Gastrocnemius medialis (tissue), 4 donors: Measurements from ENCODE around the gene HHATL. TPM values are rescaled to one million over a fixed set of nuclear protein-coding genes. Genes with fewer than 3 reads are reported as not detected.
A peak's percentile ranks its signal among the peaks of the same experiment; 100 is the strongest.

Experiments used
- ATAC-seq, 2 donors: fragments of 150-250 bp; one replicate each; pipeline ENCODE4 v1.9.1; 2016
- DNase-seq, 2 donors: peaks; one replicate each; pipeline ENCODE4 v3.0.0-alpha.2; 2019
- H3K27ac ChIP-seq, 4 donors: fragments of 200-600 bp; sonication (generic); 1 replicate in 1 of 4; 2 replicates in 3 of 4; pipeline ENCODE4 v1.5.1; 2016 to 2018; ENCODE audit warnings: mild to moderate bottlenecking in 2 of 4, moderate library complexity in 1 of 4
- H3K27me3 ChIP-seq, 3 donors: fragments of 200-600 bp; sonication (generic) in 2 of 3; 1 replicate in 1 of 3; 2 replicates in 2 of 3; pipeline versions ENCODE4 v1.5.1 to v1.6.0; 2016 to 2019; ENCODE audit warnings: mild to moderate bottlenecking in 1 of 3, moderate library complexity in 1 of 3
- H3K36me3 ChIP-seq, 2 donors: fragments of 200-600 bp; sonication (generic) in 1 of 2; one replicate each; pipeline ENCODE4 v1.5.1; 2017 to 2018
- H3K4me1 ChIP-seq, 2 donors: fragments of 200-600 bp; sonication (generic) in 1 of 2; one replicate each; pipeline ENCODE4 v1.5.1; 2016 to 2017; ENCODE audit warnings: mild to moderate bottlenecking in 2 of 2
- H3K4me3 ChIP-seq, 4 donors: fragments of 200-600 bp; sonication (generic) in 3 of 4; 1 replicate in 1 of 4; 2 replicates in 3 of 4; pipeline ENCODE4 v1.5.1; 2016 to 2019; ENCODE audit warnings: mild to moderate bottlenecking in 2 of 4
- H3K9me3 ChIP-seq, 3 donors: fragments of 200-600 bp; sonication (generic) in 2 of 3; 1 replicate in 1 of 3; 2 replicates in 2 of 3; pipeline ENCODE4 v1.5.1; 2016 to 2019
- POLR2A ChIP-seq, 2 donors: fragments of 450-650 bp; IDR thresholded peaks; one replicate each; pipeline ENCODE4 v1.6.1; 2017; ENCODE audit warnings: antibody characterized with exemption in 2 of 2, mild to moderate bottlenecking in 2 of 2, moderate library complexity in 2 of 2
- in situ Hi-C, 4 donors: fragments of 200-750 bp; cut with MboI; loops; one replicate each; pipeline versions ENCODE4 v1.15.0 to v1.8.0; 2017; ENCODE audit warnings: low sequenced_read_pairs in 4 of 4
- intact Hi-C: fragments of 100-400 bp; cut with DNase I; formaldehyde crosslinking; loops from one replicate; pipeline ENCODE4 v1.15.1; 2023; ENCODE audit warnings: low total_unique reads
- total RNA-seq, 4 donors: library from RNA; depleted of rRNA; stranded (reverse); fragments of >200 nt; gene quantifications; one replicate each; pipeline versions ENCODE4 v1.1.0 to v1.2.3, GENCODE V29; 2016
- TF ChIP-seq, protein P1 (sequence below), 5 experiments: fragments of 450-650 bp in 3 of 5; fragments of 200-600 bp in 2 of 5; sonication (generic) in 2 of 5; IDR thresholded peaks in 4 of 5; conservative IDR thresholded peaks in 1 of 5; 1 replicate in 4 of 5; 2 replicates in 1 of 5; pipeline ENCODE4 v1.5.1; 2016 to 2019; ENCODE audit warnings: antibody characterized with exemption in 5 of 5, mild to moderate bottlenecking in 3 of 5, moderate library complexity in 3 of 5

HHATL gene
- total RNA-seq, 4 donors from 2014 or later, result 78.0 to 309 (median 164) TPM

- no peaks in the 10 kb centered on the region for H3K36me3 ChIP-seq
- H3K9me3 ChIP-seq, result no peaks in the 10 kb centered on the region
- DNase-seq (no peak), ATAC-seq (no peak)
- no peak overlapping the region for H3K4me3 ChIP-seq
- intact Hi-C loops (no loop called here), in situ Hi-C loops (no loop called here)
- no peaks in the 10 kb centered on the region for H3K27me3 ChIP-seq
- peaks cover 26 to 33% of the 10 kb centered on the region in 2 donors for H3K4me1 ChIP-seq
- H3K27ac ChIP-seq, result no peak overlapping the region
- TF ChIP-seq, protein P1, sequence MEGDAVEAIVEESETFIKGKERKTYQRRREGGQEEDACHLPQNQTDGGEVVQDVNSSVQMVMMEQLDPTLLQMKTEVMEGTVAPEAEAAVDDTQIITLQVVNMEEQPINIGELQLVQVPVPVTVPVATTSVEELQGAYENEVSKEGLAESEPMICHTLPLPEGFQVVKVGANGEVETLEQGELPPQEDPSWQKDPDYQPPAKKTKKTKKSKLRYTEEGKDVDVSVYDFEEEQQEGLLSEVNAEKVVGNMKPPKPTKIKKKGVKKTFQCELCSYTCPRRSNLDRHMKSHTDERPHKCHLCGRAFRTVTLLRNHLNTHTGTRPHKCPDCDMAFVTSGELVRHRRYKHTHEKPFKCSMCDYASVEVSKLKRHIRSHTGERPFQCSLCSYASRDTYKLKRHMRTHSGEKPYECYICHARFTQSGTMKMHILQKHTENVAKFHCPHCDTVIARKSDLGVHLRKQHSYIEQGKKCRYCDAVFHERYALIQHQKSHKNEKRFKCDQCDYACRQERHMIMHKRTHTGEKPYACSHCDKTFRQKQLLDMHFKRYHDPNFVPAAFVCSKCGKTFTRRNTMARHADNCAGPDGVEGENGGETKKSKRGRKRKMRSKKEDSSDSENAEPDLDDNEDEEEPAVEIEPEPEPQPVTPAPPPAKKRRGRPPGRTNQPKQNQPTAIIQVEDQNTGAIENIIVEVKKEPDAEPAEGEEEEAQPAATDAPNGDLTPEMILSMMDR (IDR thresholded peaks at IDR 0.05 in 4 of 5, conservative IDR thresholded peaks at IDR 0.05 in 1 of 5), result no peak
- TF ChIP-seq POLR2A (IDR thresholded peaks at IDR 0.05), result no peak
These were observed 32.5 kb downstream of the HHATL start for GRCh38 chr3:42670051-42670576.

DNA sequence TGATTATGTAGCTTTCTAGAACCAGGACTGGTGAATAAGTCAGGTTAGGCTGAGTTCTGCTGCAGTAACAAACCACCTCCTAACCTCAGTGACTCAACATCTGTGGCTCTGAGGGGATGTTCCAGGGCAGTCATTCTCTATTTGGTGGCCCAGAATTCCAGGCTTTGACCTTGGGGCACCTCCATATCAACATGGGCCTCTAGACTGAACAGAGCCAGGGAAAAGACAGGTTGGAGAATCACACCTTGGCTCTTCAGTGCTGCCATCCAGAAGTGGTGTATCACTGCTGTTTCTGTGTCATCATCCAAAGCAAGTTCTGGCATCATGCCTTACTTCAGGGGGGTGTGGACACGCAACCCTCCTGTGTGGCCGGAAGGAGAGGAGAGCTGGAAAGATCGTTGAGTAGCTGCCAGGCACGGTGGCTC lies 33.8 kb downstream of the HHATL start:
- in situ Hi-C loops, result no loop called here
- DNase-seq (peak in 1 of 2 donors; percentile 47), ATAC-seq (peak in 1 of 2 donors; percentile 18)
- H3K4me3 ChIP-seq, result no peak overlapping the region
- H3K27ac ChIP-seq, result peak overlapping the region in 2 of 4 donors; percentile 74 to 83
- peaks cover 26 to 33% of the 10 kb centered on the region in 2 donors for H3K4me1 ChIP-seq
- H3K36me3 ChIP-seq, result no peaks in the 10 kb centered on the region
- H3K27me3 ChIP-seq, result no peaks in the 10 kb centered on the region
- intact Hi-C loops, result no loop called here
- no peaks in the 10 kb centered on the region for H3K9me3 ChIP-seq
- TF ChIP-seq POLR2A (IDR thresholded peaks at IDR 0.05), result no peak
- TF ChIP-seq, protein P1 (IDR thresholded peaks at IDR 0.05 in 4 of 5, conservative IDR thresholded peaks at IDR 0.05 in 1 of 5), result no peak

DNA sequence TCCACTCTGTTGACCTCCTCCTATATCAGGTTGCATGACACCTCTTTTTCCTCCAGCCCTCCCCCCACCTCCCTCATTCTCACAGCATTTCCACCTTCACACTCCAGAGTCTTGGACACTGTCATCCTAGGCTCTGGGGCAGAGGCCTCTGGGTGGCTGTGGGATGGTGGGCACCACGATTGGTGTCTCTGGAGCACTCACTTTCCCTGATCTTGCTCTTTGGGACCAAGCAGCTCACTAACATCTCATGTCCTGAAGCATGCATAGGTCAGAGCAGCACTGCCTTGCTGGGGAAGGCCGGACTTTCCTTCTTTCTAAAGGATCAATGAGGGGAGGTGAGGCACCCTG lies 34.2 kb downstream of the HHATL start:
- ATAC-seq (no peak), DNase-seq (no peak)
- intact Hi-C loops (no loop called here), in situ Hi-C loops (no loop called here)
- TF ChIP-seq, protein P1 (IDR thresholded peaks at IDR 0.05 in 4 of 5, conservative IDR thresholded peaks at IDR 0.05 in 1 of 5), result no peak
- TF ChIP-seq POLR2A (IDR thresholded peaks at IDR 0.05), result peak in 1 of 2 donors; percentile 3
- Histone ChIP-seq H3K27me3 (no peaks in the 10 kb centered on the region), H3K4me1 (peaks cover 26 to 33% of the 10 kb centered on the region in 2 donors), H3K27ac (peak overlapping the region; percentile 74 to 83 (median 81)), H3K4me3 (no peak overlapping the region), H3K9me3 (no peaks in the 10 kb centered on the region), H3K36me3 (no peaks in the 10 kb centered on the region)

DNA sequence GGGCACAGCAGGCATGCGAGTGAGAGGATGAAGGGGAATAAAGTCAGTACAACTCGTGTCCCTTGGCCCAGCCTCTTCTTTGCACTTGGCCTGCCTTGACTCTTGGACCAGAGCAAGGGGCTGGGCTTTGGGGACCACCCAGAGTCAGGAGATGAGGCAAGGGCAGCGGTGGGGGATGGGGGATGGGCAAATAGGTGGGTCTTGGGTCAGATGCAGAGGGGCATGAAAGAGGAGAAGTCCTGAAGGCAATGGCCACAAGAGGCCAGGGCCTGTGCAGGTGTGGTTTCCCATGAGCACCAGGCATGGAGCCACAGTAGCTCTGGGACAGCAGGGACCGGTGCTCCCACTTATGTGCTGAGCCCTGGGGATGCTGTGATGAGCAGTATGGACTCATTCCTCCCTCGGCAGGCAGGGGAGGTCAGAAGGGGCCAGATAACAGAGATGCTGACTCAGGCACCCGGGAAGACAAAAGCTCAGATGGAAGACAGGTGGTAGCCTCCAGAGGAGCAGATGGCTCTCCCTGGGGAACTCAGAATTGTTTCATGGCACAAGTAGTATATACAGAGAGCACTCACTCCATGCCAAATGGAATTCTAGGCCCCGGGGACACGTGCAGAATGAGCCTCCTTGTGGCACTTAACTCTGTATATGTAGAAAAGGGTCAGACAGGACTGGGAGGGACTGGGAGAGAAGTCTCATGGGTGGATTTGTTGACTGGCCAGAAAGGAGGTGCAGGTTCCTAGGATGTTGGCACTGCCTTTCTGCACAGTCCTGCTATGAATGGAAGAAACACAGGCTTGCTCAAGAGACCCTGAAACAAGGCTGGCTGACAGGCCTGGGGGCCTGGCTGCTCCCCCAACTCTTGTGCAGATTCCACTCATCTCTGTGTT lies 34.8 kb downstream of the HHATL start:
- Histone ChIP-seq H3K27ac (peak overlapping the region; percentile 74 to 83 (median 81)), H3K4me3 (no peak overlapping the region), H3K36me3 (no peaks in the 10 kb centered on the region), H3K27me3 (no peaks in the 10 kb centered on the region), H3K9me3 (no peaks in the 10 kb centered on the region), H3K4me1 (peaks cover 26 to 33% of the 10 kb centered on the region in 2 donors)
- ATAC-seq (peak in 1 of 2 donors; percentile 31), DNase-seq (peak in 1 of 2 donors; percentile 39)
- intact Hi-C loops, result no loop called here
- in situ Hi-C loops, result no loop called here
- TF ChIP-seq POLR2A (IDR thresholded peaks at IDR 0.05), result peak in 1 of 2 donors; percentile 9
- TF ChIP-seq, protein P1 (IDR thresholded peaks at IDR 0.05 in 4 of 5, conservative IDR thresholded peaks at IDR 0.05 in 1 of 5), result no peak
